ENCODE data around the gene MOSPD3. TPM values are rescaled to one million over a fixed set of nuclear protein-coding genes. Genes with fewer than 3 reads are reported as not detected.
A peak's percentile ranks its signal among the peaks of the same experiment; 100 is the strongest.

The MOSPD3 gene
- total RNA-seq, 2 experiments from 2014 or later: 14.4 to 19.9 TPM

DNA sequence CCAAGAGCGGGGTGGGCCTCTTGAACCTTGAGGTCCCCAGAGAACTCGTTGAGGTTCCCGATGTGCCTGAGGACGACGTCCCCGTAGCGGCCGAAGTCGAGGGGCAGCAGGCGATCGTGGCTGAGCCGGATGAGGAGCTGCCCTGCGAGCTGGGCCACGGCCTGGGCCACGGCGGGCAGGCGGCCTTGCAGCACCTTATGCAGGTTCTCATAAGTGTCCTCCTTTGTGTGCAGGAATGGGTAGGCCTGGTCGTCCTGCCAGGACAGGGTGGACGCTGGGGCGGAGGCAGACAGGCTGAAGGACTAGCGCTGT lies 14.9 kb downstream of the MOSPD3 start:
- Mint-ChIP-seq H3K4me3 (peak overlapping the region; percentile 71), H3K4me1 (peaks cover 15% of the 10 kb centered on the region), H3K36me3 (ENCODE audit: low read depth) (peaks cover 3% of the 10 kb centered on the region), H3K27ac (peak overlapping the region; percentile 31), H3K9me3 (ENCODE audit: low read depth) (no peaks in the 10 kb centered on the region), H3K27me3 (no peaks in the 10 kb centered on the region)
- CTCF ChIA-PET: interaction anchor here (0.5 to 2.9 kb wide), 6 partner anchors 15 to 737 kb away, joined by 3 to 10 read pairs (median 4); partner anchors contain the start of genes FBXO24, LRCH4, MOSPD3 and SLC12A9
- ATAC-seq: no peak
- intact Hi-C loops (cut with DNase I, micrococcal nuclease): loop anchor here (2.0 to 5.0 kb wide), 2 partner anchors 45 to 66 kb away; no protein-coding TSS in a partner anchor
- no peak for DNase-seq
- POLR2A ChIA-PET: interaction anchor here (0.6 to 1.4 kb wide), 4 partner anchors 14 to 549 kb away, joined by 3 to 8 read pairs (median 4); partner anchors contain the start of genes FBXO24 and LRCH4

DNA sequence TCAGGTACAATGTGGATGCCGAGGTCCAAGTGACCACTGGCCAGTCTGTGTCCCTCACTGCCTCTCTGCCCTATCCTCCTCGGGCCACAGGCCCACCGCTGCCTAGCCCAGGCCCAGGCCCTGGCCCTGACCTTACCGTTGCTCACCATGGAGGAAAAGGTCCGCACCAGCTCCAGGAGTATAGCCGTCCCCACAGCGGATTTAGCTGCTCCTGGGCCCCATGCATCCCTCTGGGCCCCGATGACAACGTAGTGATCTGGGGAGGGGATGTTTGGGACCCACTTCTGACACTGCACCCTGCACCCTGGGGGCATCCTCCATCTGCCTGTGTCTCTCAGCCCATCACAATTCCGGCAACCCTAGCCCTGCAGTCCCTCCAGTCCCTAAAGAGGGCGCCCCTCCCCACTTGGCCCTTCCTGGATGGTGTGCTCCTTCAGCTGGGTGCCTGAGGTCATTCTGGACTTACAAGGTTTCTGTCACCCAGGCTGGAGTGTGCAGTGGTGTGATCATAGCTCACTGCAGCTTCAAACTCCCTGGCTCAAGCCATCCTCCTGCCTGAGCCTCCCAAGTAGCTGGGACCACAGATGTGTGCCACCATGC lies 16.9 kb downstream of the MOSPD3 start:
- intact Hi-C loops (cut with DNase I, micrococcal nuclease): loop anchor here in 1 of 2 experiments (5.0 kb wide), 1 partner anchor 47 kb away; no protein-coding TSS in a partner anchor
- Mint-ChIP-seq H3K9me3 (ENCODE audit: low read depth) (no peaks in the 10 kb centered on the region), H3K4me3 (no peak overlapping the region), H3K27me3 (no peaks in the 10 kb centered on the region), H3K4me1 (peaks cover 26% of the 10 kb centered on the region), H3K36me3 (ENCODE audit: low read depth) (peaks cover 2% of the 10 kb centered on the region), H3K27ac (no peak overlapping the region)
- CTCF ChIA-PET: interaction anchor here (0.5 to 2.2 kb wide), 10 partner anchors 10 to 596 kb away, joined by 3 to 9 read pairs (median 4); partner anchors contain the start of genes GIGYF1 and POP7
- DNase-seq: peak; percentile 57
- POLR2A ChIA-PET: interaction anchor here (0.6 kb wide), 1 partner anchor 41 kb away, joined by 3 read pairs; no protein-coding TSS in a partner anchor
- ATAC-seq: no peak

DNA sequence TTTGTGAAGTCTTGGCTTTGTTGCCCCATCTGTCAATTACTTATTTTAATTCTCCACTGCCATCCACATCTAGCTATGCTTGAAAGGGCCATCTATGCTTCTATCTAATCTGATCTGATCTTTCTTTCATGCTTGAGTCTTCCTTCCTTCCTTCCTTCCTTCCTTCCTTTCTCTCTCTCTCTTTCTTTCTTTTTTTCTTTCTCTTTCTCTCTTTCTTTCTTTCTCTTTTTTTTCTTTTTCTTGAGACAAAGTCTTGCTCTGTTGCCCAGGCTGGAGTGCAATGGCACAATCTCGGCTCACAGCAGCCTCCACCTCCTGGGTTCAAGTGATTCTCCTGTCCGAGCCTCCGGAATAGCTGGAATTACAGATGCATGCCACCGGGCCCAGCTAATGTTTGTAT lies 17.7 kb downstream of the MOSPD3 start:
- intact Hi-C loops (cut with DNase I, micrococcal nuclease): loop anchor here in 1 of 2 experiments (5.0 kb wide), 1 partner anchor 62 kb away; the partner anchor contains the start of gene GIGYF1
- peak overlapping the region; percentile 33 for H3K27ac Mint-ChIP-seq
- no peaks in the 10 kb centered on the region for H3K9me3 Mint-ChIP-seq (ENCODE audit: low read depth)
- H3K27me3 Mint-ChIP-seq: no peaks in the 10 kb centered on the region
- ATAC-seq (no peak), DNase-seq (no peak)
- H3K4me3 Mint-ChIP-seq: no peak overlapping the region
- peaks cover 2% of the 10 kb centered on the region for H3K36me3 Mint-ChIP-seq (ENCODE audit: low read depth)
- peaks cover 28% of the 10 kb centered on the region for H3K4me1 Mint-ChIP-seq
- CTCF ChIA-PET: interaction anchor here (0.7 to 2.2 kb wide), 5 partner anchors 11 to 462 kb away, joined by 3 to 9 read pairs (median 5); partner anchors contain the start of genes FBXO24, GIGYF1 and POP7
- POLR2A ChIA-PET: no interaction called here

DNA sequence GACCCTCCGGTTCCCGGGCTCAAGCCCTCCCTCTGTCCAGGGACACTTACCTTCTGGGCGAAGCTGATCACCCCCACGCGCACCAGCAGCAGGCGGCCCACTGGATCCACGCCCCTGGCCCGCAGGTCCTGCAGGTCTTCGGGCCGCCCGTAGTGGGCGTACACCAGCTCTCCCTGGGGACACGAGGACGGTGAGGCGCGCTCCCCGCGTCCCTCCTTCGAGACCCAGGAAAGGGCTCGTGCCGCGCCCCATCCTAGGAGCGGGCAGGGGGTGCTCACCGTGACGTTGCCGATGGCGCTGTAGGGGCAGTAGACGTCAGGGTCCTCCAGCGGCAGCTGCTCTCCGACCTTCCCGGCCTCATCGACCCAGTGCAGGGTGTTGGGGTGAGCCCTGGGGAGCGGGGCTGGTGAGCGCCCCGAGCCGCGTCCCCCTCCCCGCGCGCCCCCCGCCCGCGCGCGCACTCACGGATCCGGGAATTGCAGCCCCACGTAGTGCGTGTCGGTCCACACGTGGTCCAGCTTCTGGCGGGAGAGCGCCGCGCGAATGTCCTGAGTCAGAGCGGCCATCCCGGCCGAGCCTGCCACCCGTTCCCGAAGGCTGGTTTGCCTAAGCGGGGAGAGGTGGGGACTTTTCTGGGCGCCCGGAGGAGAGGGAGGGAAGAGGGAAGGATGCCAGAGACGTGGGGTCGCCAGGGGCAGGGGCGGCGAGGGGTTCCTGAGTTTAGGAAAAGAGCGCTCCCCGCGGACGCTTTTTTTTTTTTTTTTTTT lies 20.8 kb downstream of the MOSPD3 start:
- Mint-ChIP-seq H3K4me1 (peaks cover 18% of the 10 kb centered on the region), H3K36me3 (ENCODE audit: low read depth) (peaks cover 7% of the 10 kb centered on the region), H3K9me3 (ENCODE audit: low read depth) (no peaks in the 10 kb centered on the region), H3K4me3 (peak overlapping the region; percentile 80), H3K27me3 (no peaks in the 10 kb centered on the region), H3K27ac (peak overlapping the region; percentile 92)
- ChIA-PET CTCF (interaction anchor here (0.6 to 4.0 kb wide), 17 partner anchors 9 to 616 kb away, joined by 3 to 22 read pairs (median 5); partner anchors contain the start of genes FBXO24, LRCH4, MOSPD3 and POP7), POLR2A (interaction anchor here (0.7 to 2.1 kb wide), 4 partner anchors 16 to 73 kb away, joined by 3 to 5 read pairs (median 4); partner anchors contain the start of genes MOSPD3 and POP7)
- intact Hi-C loops (cut with DNase I, micrococcal nuclease): loop anchor here (1.0 to 5.0 kb wide), 3 partner anchors 40 to 61 kb away; partner anchors contain the start of genes GIGYF1 (in 2 of the 2) and GNB2 (in 1 of the 2)
- ATAC-seq (peak; percentile 75), DNase-seq (peak; percentile 80)

DNA sequence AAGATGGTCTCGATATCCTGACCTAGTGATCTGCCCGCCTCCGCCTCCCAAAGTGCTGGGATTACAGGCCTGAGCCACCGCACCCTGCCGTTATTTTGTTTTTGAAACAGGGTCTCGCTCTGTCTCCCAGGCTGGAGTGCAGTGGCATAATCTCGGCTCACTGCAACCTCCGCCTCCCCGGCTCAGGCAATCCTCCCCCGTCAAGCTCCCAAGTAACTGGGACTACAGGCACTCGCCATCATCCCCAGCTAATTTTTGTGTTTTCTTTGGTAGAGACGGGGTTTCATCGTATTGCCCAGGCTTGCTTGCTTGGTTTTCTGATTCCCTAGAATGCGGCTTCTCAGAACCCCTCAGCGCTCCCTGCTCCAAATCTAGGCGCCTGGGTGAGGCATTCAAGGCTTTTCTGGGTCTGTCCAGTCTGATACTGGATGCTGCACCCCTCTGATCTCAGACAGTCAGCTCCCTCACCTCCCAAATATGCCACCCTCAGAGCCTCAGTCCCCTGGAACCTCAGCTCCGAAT lies 27.7 kb downstream of the MOSPD3 start:
- POLR2A ChIA-PET: interaction anchor here (0.6 kb wide), 1 partner anchor 170 kb away, joined by 4 read pairs; no protein-coding TSS in a partner anchor
- ATAC-seq (no peak), DNase-seq (no peak)
- Mint-ChIP-seq H3K4me3 (no peak overlapping the region), H3K27ac (no peak overlapping the region), H3K36me3 (ENCODE audit: low read depth) (peaks cover 6% of the 10 kb centered on the region), H3K4me1 (no peaks in the 10 kb centered on the region), H3K9me3 (ENCODE audit: low read depth) (no peaks in the 10 kb centered on the region), H3K27me3 (no peaks in the 10 kb centered on the region)
- CTCF ChIA-PET: no interaction called here
- intact Hi-C loops (cut with DNase I, micrococcal nuclease): no loop called here

DNA sequence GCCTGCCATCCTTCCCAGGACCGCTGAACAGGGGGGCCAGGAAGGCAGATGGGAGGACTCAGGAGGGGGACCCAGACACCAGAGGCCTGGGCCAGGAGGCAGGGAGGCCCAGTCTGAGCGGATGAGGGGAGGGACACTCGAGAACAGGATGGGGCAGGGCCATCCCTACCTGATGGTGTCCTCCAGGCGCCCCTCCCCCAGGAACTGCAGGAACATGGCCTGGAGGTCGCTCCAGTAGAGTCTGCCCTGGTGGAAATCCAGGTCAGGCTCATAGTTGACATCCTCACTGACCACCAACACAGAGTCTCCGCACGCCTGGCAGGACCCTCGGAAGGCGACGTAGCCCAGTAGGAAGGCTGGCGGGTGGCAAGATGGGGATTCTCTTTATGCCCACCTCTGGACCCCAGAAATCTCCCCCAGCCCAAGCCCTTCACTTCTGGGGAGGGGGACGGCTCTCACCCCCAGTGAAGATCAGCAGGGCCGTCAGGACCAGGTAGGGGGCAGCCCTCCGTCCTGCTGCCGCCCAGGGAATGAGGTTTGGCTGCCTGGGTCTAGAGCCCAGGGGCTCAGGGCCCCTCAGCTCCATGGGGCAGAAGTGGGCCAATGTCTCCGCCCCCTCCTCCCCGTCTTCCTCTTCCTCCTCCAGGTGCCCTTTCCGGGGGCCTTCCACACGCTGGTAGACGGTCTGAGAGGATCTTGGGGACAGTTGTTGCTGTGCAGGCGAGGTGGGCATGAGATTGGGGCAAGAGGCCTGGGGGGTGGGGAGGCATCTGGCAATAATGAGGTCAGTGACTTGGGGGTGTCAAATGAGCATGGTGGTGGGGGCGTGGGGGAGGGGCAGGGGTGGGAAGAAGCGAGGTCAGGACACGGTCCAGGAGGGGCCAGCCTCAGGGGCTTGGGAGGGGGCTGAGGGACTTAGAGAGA lies 28.4 kb downstream of the MOSPD3 start:
- Mint-ChIP-seq H3K27ac (no peak overlapping the region), H3K27me3 (no peaks in the 10 kb centered on the region), H3K36me3 (ENCODE audit: low read depth) (peaks cover 4% of the 10 kb centered on the region), H3K9me3 (ENCODE audit: low read depth) (no peaks in the 10 kb centered on the region), H3K4me1 (no peaks in the 10 kb centered on the region), H3K4me3 (no peak overlapping the region)
- intact Hi-C loops (cut with DNase I, micrococcal nuclease): no loop called here
- DNase-seq (no peak), ATAC-seq (no peak)
- CTCF ChIA-PET: no interaction called here
- POLR2A ChIA-PET: no interaction called here

DNA sequence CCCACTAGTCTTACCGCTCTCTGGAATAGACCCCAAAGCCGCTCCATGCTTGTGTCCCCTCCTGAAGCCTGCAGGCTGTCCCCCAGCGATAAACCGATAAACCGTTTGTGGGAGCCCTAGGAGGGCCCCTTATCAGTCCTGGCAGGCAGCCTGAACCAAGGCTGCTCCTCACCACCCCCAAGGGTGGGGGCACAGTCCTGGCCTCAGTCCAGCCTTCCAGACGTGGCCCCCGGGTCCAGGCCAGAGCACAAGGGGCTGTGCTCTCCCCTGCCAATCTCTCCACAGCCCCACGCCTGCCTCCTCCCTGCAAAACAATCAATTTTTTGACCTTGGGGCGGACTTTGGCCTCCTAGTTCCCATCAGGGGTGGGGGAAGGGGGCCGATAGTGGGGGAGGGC lies 29.1 kb downstream of the MOSPD3 start, which contains the start of gene TFR2:
Gene TFR2 (minus strand): TSS at position 90 of the 397 bp plus-strand sequence. CDS start 43 bp downstream, at position 47.
- peaks cover 3% of the 10 kb centered on the region for H3K36me3 Mint-ChIP-seq (ENCODE audit: low read depth)
- ChIA-PET CTCF (no interaction called here), POLR2A (no interaction called here)
- no peak for ATAC-seq
- H3K4me3 Mint-ChIP-seq: no peak within 1 kb of the TSS
- intact Hi-C loops (cut with DNase I, micrococcal nuclease): no loop called here
- no peaks in the 10 kb centered on the region for H3K4me1 Mint-ChIP-seq
- H3K9me3 Mint-ChIP-seq (ENCODE audit: low read depth): no peaks in the 10 kb centered on the region
- DNase-seq: no peak
- no peak within 1 kb of the TSS for H3K27ac Mint-ChIP-seq
- H3K27me3 Mint-ChIP-seq: no peaks in the 10 kb centered on the region

DNA sequence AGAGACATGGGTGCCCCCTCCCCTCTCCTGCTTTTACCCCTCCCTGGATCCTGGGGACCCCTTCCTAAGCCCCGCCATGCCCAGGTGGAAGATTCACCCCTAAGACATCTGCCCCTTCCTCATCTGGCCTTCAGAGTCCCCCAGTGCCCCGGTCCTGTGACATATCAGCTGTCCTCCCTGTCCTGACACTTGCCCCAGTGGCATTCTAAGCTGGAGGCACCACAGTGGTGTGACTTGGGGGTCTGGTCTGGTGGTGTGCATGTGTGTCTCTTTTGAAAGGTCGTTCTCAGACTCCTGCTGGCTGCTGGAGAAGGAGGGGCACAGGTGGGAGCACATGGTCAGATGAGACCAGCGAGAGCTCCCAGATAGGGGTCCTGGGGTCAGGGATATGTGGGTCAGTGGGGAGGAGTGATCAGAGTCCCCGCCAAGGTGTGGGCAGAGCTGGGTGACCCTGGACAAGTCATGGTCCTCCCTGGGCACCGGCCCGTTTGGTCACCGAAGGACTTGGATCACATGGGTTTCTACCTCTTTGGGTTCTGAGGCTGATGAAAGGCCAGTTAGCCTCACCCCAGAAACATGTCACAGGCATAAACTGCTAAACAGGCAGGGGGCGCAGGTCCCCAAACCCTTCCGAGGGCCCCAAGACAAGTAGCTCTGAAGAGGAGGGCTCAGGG lies 29.7 kb downstream of the MOSPD3 start:
- H3K9me3 Mint-ChIP-seq (ENCODE audit: low read depth): no peaks in the 10 kb centered on the region
- CTCF ChIA-PET: no interaction called here

GRCh38 chr7:100642534-100642907 lies 30.2 kb downstream of the MOSPD3 start:
- POLR2A ChIA-PET: interaction anchor here (0.6 kb wide), 1 partner anchor 113 kb away, joined by 3 read pairs; no protein-coding TSS in a partner anchor

More for the DNA sequence above, 29.7 kb downstream of the MOSPD3 start:
- no peak overlapping the region for H3K27ac Mint-ChIP-seq
- no peak overlapping the region for H3K4me3 Mint-ChIP-seq
- DNase-seq (no peak), ATAC-seq (no peak)
- H3K27me3 Mint-ChIP-seq: no peaks in the 10 kb centered on the region
- no peaks in the 10 kb centered on the region for H3K4me1 Mint-ChIP-seq
- H3K36me3 Mint-ChIP-seq (ENCODE audit: low read depth): no peaks in the 10 kb centered on the region
- POLR2A ChIA-PET: interaction anchor here (0.6 kb wide), 1 partner anchor 114 kb away, joined by 3 read pairs; no protein-coding TSS in a partner anchor
- intact Hi-C loops (cut with DNase I, micrococcal nuclease): no loop called here

DNA sequence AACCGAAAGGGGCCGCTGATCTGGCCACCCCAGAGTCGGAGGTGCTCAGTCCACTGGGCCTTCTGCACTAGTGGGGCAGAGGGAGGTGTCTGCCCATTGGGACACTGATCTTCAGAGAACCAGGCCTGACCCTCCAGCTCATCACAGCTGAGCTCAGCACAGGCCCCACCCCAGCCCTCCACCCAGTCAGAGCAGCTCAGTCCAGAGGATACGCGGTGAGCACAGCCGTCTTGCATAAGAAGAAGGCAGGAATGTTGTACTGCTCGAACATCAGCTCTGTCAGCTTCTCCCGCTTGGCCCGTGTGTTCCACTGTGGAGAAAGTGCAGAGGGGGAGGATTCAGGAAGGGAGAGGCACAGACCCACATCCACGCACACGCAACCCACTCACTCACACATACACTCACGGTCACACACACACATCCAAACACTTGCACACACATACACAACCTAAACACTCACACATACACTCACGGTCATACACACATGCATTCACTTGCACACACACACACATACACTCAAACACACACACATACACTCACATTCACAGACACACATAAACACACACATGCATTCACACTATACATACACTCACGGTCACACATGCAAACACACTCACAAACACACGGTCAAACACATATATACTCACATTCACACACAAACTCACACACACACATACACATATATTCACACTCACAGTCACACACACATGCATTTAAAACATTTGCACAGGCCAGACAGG lies 37.7 kb downstream of the MOSPD3 start:
- DNase-seq (no peak), ATAC-seq (no peak)
- ChIA-PET POLR2A (no interaction called here), CTCF (no interaction called here)
- intact Hi-C loops (cut with DNase I, micrococcal nuclease): no loop called here
- Mint-ChIP-seq H3K27me3 (peaks cover 18% of the 10 kb centered on the region), H3K9me3 (ENCODE audit: low read depth) (no peaks in the 10 kb centered on the region), H3K27ac (no peak overlapping the region), H3K4me3 (no peak overlapping the region), H3K4me1 (no peaks in the 10 kb centered on the region), H3K36me3 (ENCODE audit: low read depth) (no peaks in the 10 kb centered on the region)

More at GRCh38 chr7:100642534-100642907, 30.2 kb downstream of the MOSPD3 start:
- H3K9me3 Mint-ChIP-seq (ENCODE audit: low read depth): no peaks in the 10 kb centered on the region
- H3K4me3 Mint-ChIP-seq: no peak overlapping the region
- no peak overlapping the region for H3K27ac Mint-ChIP-seq
- no peaks in the 10 kb centered on the region for H3K36me3 Mint-ChIP-seq (ENCODE audit: low read depth)
- ATAC-seq (peak; percentile 68), DNase-seq (peak; percentile 55)
- no peaks in the 10 kb centered on the region for H3K27me3 Mint-ChIP-seq
- no peaks in the 10 kb centered on the region for H3K4me1 Mint-ChIP-seq
- intact Hi-C loops (cut with DNase I, micrococcal nuclease): no loop called here
- CTCF ChIA-PET: no interaction called here
